ENCODE data around the gene TUBGCP6. TPM values are rescaled to one million over a fixed set of nuclear protein-coding genes. Genes with fewer than 3 reads are reported as not detected.

The TUBGCP6 gene
- total and polyA plus RNA-seq, 2 donors (not counting 3 experiments of a cell fraction or from before 2014, with no cell fraction given) = 33.1 to 45.3 TPM

- POLR2A ChIA-PET = no interaction called here
- CTCF ChIA-PET = interaction anchor here (0.6 to 1.7 kb wide), 7 partner anchors 13 to 279 kb away, joined by 3 to 13 read pairs (median 4); no protein-coding TSS in a partner anchor
Measured at GRCh38 chr22:50208939-50209892, 35.6 kb downstream of the TUBGCP6 start.

GRCh38 chr22:50208430-50208938 lies 36.3 kb downstream of the TUBGCP6 start:
- FAIRE-seq (no peak), DNase-seq (ENCODE audit: low read depth, low spot score) (no peak)
- ChIA-PET CTCF (interaction anchor here (0.6 to 1.7 kb wide), 8 partner anchors 14 to 278 kb away, joined by 3 to 13 read pairs (median 4); no protein-coding TSS in a partner anchor), POLR2A (no interaction called here)
- intact Hi-C loops (cut with micrococcal nuclease) = loop anchor here (10.0 kb wide), 1 partner anchor 234 kb away; no protein-coding TSS in a partner anchor
- Histone ChIP-seq H2AFZ (ENCODE audit: low read depth, low read length) (no peak overlapping the region), H3K4me3 (replicated peaks in 1 of 3; ENCODE audit: insufficient read depth in 1 of 3, low read depth in 1 of 3, low read length in 3 of 3) (no peak overlapping the region), H4K20me1 (replicated peaks; ENCODE audit: control insufficient read depth, extremely low read depth, insufficient read depth, low read length) (no peaks in the 10 kb centered on the region), H3K4me2 (ENCODE audit: insufficient read depth, low read length) (no peak overlapping the region), H3K27ac (ENCODE audit: insufficient read depth, low read depth, low read length) (no peak overlapping the region), H3K27me3 (ENCODE audit: control insufficient read depth in 2 of 2, insufficient read depth in 2 of 2, low read length in 2 of 2) (no peaks in the 10 kb centered on the region), H3K9ac (replicated peaks; ENCODE audit: extremely low read depth, insufficient read depth, low read length) (no peak overlapping the region), H3K4me1 (ENCODE audit: control insufficient read depth, extremely low read depth, insufficient read depth, low read length) (peaks cover 13% of the 10 kb centered on the region), H3K79me2 (ENCODE audit: control insufficient read depth, insufficient read depth, low read length) (peaks cover 15% of the 10 kb centered on the region), H3K9me3 (replicated peaks; ENCODE audit: control insufficient read depth, insufficient read depth, low read length) (no peaks in the 10 kb centered on the region), H3K9me1 (replicated peaks; ENCODE audit: control insufficient read depth, extremely low read depth, insufficient read depth, low read length) (no peaks in the 10 kb centered on the region), H3K36me3 (ENCODE audit: control insufficient read depth in 2 of 2, extremely low read depth in 1 of 2, insufficient read depth in 2 of 2, low read length in 2 of 2) (peaks cover 8 to 19% of the 10 kb centered on the region in 2 experiments)
- BruUV-seq (replicated peaks) = no TSS peak
- TF ChIP-seq GATA2 (IDR thresholded peaks at IDR 0.05; ENCODE audit: insufficient read depth, insufficient read length, low read depth, low read length) = no peak
- no peak for TF ChIP-seq MYC (IDR thresholded peaks at IDR 0.05; ENCODE audit: low read depth, low read length)
- no peak for TF ChIP-seq POLR2A (IDR thresholded peaks at IDR 0.05; ENCODE audit: low read depth, low read length)
- no peak for TF ChIP-seq EZH2 (IDR thresholded peaks at IDR 0.05; ENCODE audit: borderline replicate concordance, low read depth, low read length, severe bottlenecking)
- TF ChIP-seq JUN (IDR thresholded peaks at IDR 0.05; ENCODE audit: borderline replicate concordance, insufficient read depth, insufficient read length, low read depth) = no peak
- no peak for TF ChIP-seq MAX (IDR thresholded peaks at IDR 0.05; ENCODE audit: insufficient read depth, insufficient read length)
- no peak for TF ChIP-seq FOS (IDR thresholded peaks at IDR 0.05; ENCODE audit: borderline replicate concordance, insufficient read depth, low read length)
- TF ChIP-seq POLR2AphosphoS5 (IDR thresholded peaks at IDR 0.05; ENCODE audit: insufficient read depth, low read depth, low read length) = no peak
- TF ChIP-seq CTCF (IDR thresholded peaks at IDR 0.05; ENCODE audit: extremely low read depth in 1 of 2, insufficient read depth in 1 of 2, low read depth in 1 of 2, low read length in 2 of 2) = no peak
- dilution Hi-C loops (cut with MboI; ENCODE audit: extremely low pct_ligation_motif_present, low sequenced_read_pairs) = no loop called here

More at GRCh38 chr22:50208939-50209892, 35.6 kb downstream of the TUBGCP6 start:
- Histone ChIP-seq H3K9ac (replicated peaks; ENCODE audit: extremely low read depth, insufficient read depth, low read length) (no peak overlapping the region), H3K4me1 (ENCODE audit: control insufficient read depth, extremely low read depth, insufficient read depth, low read length) (peaks cover 13% of the 10 kb centered on the region), H2AFZ (ENCODE audit: low read depth, low read length) (no peak overlapping the region), H3K9me1 (replicated peaks; ENCODE audit: control insufficient read depth, extremely low read depth, insufficient read depth, low read length) (no peaks in the 10 kb centered on the region), H3K4me3 (replicated peaks in 1 of 3; ENCODE audit: insufficient read depth in 1 of 3, low read depth in 1 of 3, low read length in 3 of 3) (no peak overlapping the region), H3K27ac (ENCODE audit: insufficient read depth, low read depth, low read length) (no peak overlapping the region), H4K20me1 (replicated peaks; ENCODE audit: control insufficient read depth, extremely low read depth, insufficient read depth, low read length) (no peaks in the 10 kb centered on the region), H3K4me2 (ENCODE audit: insufficient read depth, low read length) (no peak overlapping the region), H3K36me3 (ENCODE audit: control insufficient read depth in 2 of 2, extremely low read depth in 1 of 2, insufficient read depth in 2 of 2, low read length in 2 of 2) (peaks cover 8 to 19% of the 10 kb centered on the region in 2 experiments), H3K27me3 (ENCODE audit: control insufficient read depth in 2 of 2, insufficient read depth in 2 of 2, low read length in 2 of 2) (no peaks in the 10 kb centered on the region), H3K79me2 (ENCODE audit: control insufficient read depth, insufficient read depth, low read length) (peaks cover 14% of the 10 kb centered on the region), H3K9me3 (replicated peaks; ENCODE audit: control insufficient read depth, insufficient read depth, low read length) (no peaks in the 10 kb centered on the region)
- DNase-seq (ENCODE audit: low read depth, low spot score) (no peak), FAIRE-seq (no peak)
- dilution Hi-C loops (cut with MboI; ENCODE audit: extremely low pct_ligation_motif_present, low sequenced_read_pairs) = no loop called here
- no TSS peak for BruUV-seq (replicated peaks)
- no peak for TF ChIP-seq GATA2 (IDR thresholded peaks at IDR 0.05; ENCODE audit: insufficient read depth, insufficient read length, low read depth, low read length)
- intact Hi-C loops (cut with micrococcal nuclease) = loop anchor here (1.0 to 10.0 kb wide), 3 partner anchors 60 to 278 kb away; no protein-coding TSS in a partner anchor

Measured in endothelial cell of umbilical vein (primary cell).